ENCODE measurements around the gene TOX3.

Gene TOX3

DNA sequence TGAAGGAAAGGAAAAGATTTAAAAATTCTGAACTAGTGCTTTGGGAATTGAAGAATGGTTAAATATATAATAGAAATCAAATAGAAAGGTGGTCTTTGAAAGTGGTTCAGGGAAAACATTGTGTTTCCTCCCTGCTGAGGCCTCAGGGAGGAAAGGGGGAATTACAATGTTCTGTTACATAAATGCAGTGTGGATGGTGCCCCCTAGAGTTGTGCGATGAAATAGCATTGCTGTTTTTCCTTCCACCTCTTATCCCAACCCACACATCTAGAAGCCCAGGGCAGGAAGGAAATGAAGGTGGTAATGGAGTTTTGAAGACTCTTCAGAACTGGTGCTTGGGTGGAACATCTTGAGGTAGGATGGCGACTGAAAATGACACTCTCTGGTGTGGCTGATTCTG is 6.4 kb upstream of the TOX3 start:
- H3K9me3 Mint-ChIP-seq, result peaks cover 5% of the 10 kb centered on the region

DNA sequence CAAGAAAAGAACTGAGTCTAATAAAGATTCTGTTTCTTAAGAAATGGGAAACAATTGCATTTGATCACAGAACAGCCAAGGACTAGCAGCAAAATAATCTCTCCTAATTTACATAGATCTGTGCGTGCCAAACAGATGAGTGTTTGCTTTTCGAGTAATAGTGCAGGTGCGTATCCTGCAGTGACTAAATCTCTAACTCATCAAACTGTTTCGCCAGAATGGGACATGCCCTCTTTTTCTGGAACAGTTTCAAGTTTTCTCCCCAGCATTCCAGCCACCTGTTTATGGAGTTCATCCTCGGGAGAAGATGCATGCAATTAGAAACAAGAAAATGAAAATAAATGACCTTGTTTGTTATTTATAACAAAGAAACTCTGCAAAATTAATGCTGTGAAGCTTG is 5.7 kb upstream of the TOX3 start:
- H3K27ac Mint-ChIP-seq, result no peak overlapping the region
- H3K4me3 Mint-ChIP-seq, result no peak overlapping the region
- no peak for DNase-seq
- H3K9me3 Mint-ChIP-seq, result peaks cover 5% of the 10 kb centered on the region
- no peaks in the 10 kb centered on the region for H3K36me3 Mint-ChIP-seq (ENCODE audit: low read depth)
- H3K27me3 Mint-ChIP-seq, result peaks cover 24% of the 10 kb centered on the region
- H3K4me1 Mint-ChIP-seq (ENCODE audit: low read depth), result peaks cover 1% of the 10 kb centered on the region

More for the DNA sequence above, 6.4 kb upstream of the TOX3 start:
- Mint-ChIP-seq H3K4me3 (no peak overlapping the region), H3K27me3 (peaks cover 17% of the 10 kb centered on the region), H3K27ac (no peak overlapping the region), H3K4me1 (ENCODE audit: low read depth) (no peaks in the 10 kb centered on the region), H3K36me3 (ENCODE audit: low read depth) (no peaks in the 10 kb centered on the region)
- DNase-seq, result no peak

- Mint-ChIP-seq H3K4me3 (no peak overlapping the region), H3K9me3 (peaks cover 8% of the 10 kb centered on the region), H3K27ac (no peak overlapping the region), H3K36me3 (ENCODE audit: low read depth) (no peaks in the 10 kb centered on the region), H3K27me3 (peaks cover 50% of the 10 kb centered on the region), H3K4me1 (ENCODE audit: low read depth) (peaks cover 8% of the 10 kb centered on the region)
- DNase-seq, result no peak
These were observed 2.2 kb upstream of the TOX3 start for GRCh38 chr16:52549011-52549692.

DNA sequence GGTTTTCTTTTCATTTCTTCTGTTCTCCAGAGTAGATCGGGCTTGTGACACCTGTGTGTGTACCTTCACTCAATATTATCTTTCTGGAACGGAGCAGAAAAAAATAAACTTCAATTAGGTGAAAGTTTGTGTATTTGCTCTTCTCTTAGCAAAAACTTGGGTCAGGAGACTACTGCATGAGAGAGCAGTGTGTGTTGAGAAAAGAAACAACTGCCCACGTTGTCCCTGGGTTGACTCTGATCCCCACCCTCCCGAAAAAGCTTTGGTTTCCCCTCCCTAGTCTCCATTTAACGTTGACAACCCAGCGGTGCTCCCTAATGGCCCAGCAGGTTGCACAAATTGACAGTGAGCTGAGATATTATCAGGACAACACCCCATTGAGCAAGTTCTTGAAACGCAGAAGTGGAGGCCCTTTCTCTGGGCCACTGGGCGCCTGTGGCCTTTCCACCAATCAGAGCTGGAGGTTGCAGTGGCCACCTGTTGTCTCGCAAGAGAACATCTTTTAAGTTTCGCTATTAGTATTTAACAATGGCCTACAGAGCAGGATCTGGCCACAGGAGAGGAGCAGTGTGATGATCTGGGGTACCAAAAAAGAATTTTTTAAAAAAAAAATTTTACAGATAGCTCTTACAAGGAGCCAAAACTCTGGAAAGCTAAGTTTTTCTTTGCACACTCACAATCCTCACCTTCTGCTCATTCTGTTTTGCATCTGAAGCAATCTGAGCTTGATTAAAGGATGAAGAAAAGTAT is 1.5 kb upstream of the TOX3 start:
- DNase-seq, result no peak
- H3K4me3 Mint-ChIP-seq, result no peak overlapping the region
- H3K9me3 Mint-ChIP-seq, result peaks cover 3% of the 10 kb centered on the region
- no peaks in the 10 kb centered on the region for H3K36me3 Mint-ChIP-seq (ENCODE audit: low read depth)
- H3K4me1 Mint-ChIP-seq (ENCODE audit: low read depth), result peaks cover 8% of the 10 kb centered on the region
- no peak overlapping the region for H3K27ac Mint-ChIP-seq
- peaks cover 55% of the 10 kb centered on the region for H3K27me3 Mint-ChIP-seq

DNA sequence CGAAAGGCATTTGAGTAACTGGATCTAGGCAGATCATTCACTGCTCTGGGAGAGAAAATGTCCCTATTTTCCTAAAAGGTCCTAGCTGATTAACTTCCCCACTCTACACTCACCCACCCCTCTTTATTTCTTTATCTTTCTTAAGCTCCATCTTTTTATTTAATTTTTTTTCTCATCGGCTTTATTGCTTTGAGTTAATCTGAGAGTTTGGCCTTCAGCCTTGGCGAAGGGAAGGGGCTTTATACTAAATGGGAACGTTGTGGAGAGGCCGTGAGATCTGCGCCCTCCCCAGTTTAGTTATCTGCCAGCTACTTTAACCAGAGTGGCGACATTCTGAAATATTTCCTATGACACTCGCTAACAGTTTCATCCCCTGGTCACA is 882 bp upstream of the TOX3 start:
- Mint-ChIP-seq H3K9me3 (peaks cover 3% of the 10 kb centered on the region), H3K4me1 (ENCODE audit: low read depth) (peaks cover 8% of the 10 kb centered on the region), H3K27ac (no peak overlapping the region), H3K27me3 (peaks cover 55% of the 10 kb centered on the region), H3K36me3 (ENCODE audit: low read depth) (no peaks in the 10 kb centered on the region), H3K4me3 (no peak overlapping the region)
- no peak for DNase-seq

- H3K4me1 Mint-ChIP-seq (ENCODE audit: low read depth), result peaks cover 8% of the 10 kb centered on the region
- no peak for DNase-seq
- H3K36me3 Mint-ChIP-seq (ENCODE audit: low read depth), result no peaks in the 10 kb centered on the region
- peaks cover 59% of the 10 kb centered on the region for H3K27me3 Mint-ChIP-seq
- no peak overlapping the region for H3K4me3 Mint-ChIP-seq
- peaks cover 3% of the 10 kb centered on the region for H3K9me3 Mint-ChIP-seq
- H3K27ac Mint-ChIP-seq, result no peak overlapping the region
These were observed 496 bp downstream of the TOX3 start for GRCh38 chr16:52546291-52547003.

GRCh38 chr16:52545898-52546266 is 1.1 kb downstream of the TOX3 start:
- Mint-ChIP-seq H3K9me3 (peaks cover 3% of the 10 kb centered on the region), H3K36me3 (ENCODE audit: low read depth) (no peaks in the 10 kb centered on the region), H3K4me1 (ENCODE audit: low read depth) (peaks cover 8% of the 10 kb centered on the region), H3K27me3 (peaks cover 59% of the 10 kb centered on the region), H3K27ac (no peak overlapping the region), H3K4me3 (no peak overlapping the region)
- no peak for DNase-seq

DNA sequence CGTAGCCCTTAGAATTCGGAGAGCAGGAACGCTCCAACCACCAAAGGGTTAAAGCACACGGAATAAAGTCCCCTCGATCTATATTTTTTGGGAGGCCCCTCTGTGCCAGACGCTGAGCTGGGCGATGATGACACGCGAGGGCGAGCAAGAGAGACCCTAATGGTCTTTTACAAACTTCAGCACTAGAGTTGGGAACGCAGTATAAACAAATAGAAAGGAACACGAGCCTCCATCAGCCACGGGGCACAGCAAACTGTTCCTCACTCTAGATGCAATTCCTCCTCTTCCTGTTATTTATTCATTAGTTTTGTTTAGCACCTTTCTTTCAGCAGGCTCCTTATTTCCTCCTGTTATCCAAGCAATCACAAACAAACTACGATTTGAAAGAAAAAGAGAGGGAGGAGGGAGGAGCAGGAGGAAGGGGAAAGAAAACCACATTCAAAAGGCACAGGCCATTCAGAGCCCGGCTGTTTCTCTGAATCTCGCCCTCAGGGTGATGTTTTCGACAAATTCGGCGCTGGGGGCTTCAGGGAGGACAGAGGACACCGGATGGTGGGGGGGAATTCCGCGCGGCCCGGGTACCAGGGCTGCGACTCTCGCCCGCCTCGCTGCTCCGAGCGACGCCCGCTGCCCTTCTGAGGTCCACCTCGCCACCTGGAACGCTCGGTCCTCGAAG is 1.6 kb downstream of the TOX3 start:
- DNase-seq, result no peak
- no peak overlapping the region for H3K27ac Mint-ChIP-seq
- H3K4me1 Mint-ChIP-seq (ENCODE audit: low read depth), result peaks cover 8% of the 10 kb centered on the region
- H3K9me3 Mint-ChIP-seq, result peaks cover 3% of the 10 kb centered on the region
- H3K36me3 Mint-ChIP-seq (ENCODE audit: low read depth), result no peaks in the 10 kb centered on the region
- no peak overlapping the region for H3K4me3 Mint-ChIP-seq
- peaks cover 59% of the 10 kb centered on the region for H3K27me3 Mint-ChIP-seq

- peaks cover 8% of the 10 kb centered on the region for H3K4me1 Mint-ChIP-seq (ENCODE audit: low read depth)
- peaks cover 54% of the 10 kb centered on the region for H3K27me3 Mint-ChIP-seq
- no peak for DNase-seq
- H3K36me3 Mint-ChIP-seq (ENCODE audit: low read depth), result no peaks in the 10 kb centered on the region
- no peak overlapping the region for H3K4me3 Mint-ChIP-seq
- peaks cover 4% of the 10 kb centered on the region for H3K9me3 Mint-ChIP-seq
- H3K27ac Mint-ChIP-seq, result no peak overlapping the region
These were observed 2.2 kb downstream of the TOX3 start for GRCh38 chr16:52544703-52545102.

DNA sequence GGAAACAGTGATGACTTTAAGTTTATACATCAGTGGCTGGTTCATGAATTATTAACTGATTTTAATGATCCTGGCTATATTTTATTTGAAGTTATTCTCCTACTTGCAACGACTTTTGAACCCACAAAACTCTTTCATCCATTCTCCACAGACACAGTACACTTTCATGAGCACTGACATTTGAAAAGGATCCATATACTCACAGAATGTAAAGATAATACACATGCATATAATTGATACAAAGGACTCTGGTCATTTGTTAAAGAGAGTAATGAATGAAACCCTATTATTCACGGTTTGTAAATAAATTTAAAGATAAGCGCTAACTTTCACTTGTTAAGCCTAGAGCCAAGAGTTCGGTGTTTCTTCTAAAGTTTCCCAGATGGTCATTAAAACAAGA is 3.3 kb downstream of the TOX3 start:
- H3K4me1 Mint-ChIP-seq (ENCODE audit: low read depth), result peaks cover 8% of the 10 kb centered on the region
- no peak overlapping the region for H3K27ac Mint-ChIP-seq
- DNase-seq, result no peak
- peaks cover 45% of the 10 kb centered on the region for H3K27me3 Mint-ChIP-seq
- no peaks in the 10 kb centered on the region for H3K36me3 Mint-ChIP-seq (ENCODE audit: low read depth)
- H3K4me3 Mint-ChIP-seq, result no peak overlapping the region
- peaks cover 6% of the 10 kb centered on the region for H3K9me3 Mint-ChIP-seq

GRCh38 chr16:52540910-52541309 is 6.0 kb downstream of the TOX3 start:
- no peak overlapping the region for H3K4me3 Mint-ChIP-seq
- peaks cover 26% of the 10 kb centered on the region for H3K27me3 Mint-ChIP-seq
- no peaks in the 10 kb centered on the region for H3K36me3 Mint-ChIP-seq (ENCODE audit: low read depth)
- no peak for DNase-seq
- peaks cover 4% of the 10 kb centered on the region for H3K9me3 Mint-ChIP-seq
- peaks cover 4% of the 10 kb centered on the region for H3K4me1 Mint-ChIP-seq (ENCODE audit: low read depth)
- no peak overlapping the region for H3K27ac Mint-ChIP-seq

- Mint-ChIP-seq H3K9me3 (peaks cover 5% of the 10 kb centered on the region), H3K27me3 (peaks cover 9% of the 10 kb centered on the region), H3K4me1 (ENCODE audit: low read depth) (no peaks in the 10 kb centered on the region), H3K36me3 (ENCODE audit: low read depth) (no peaks in the 10 kb centered on the region), H3K27ac (no peak overlapping the region), H3K4me3 (no peak overlapping the region)
- no peak for DNase-seq
These were observed 7.8 kb downstream of the TOX3 start for GRCh38 chr16:52539191-52539590.

- Mint-ChIP-seq H3K27me3 (peaks cover 5% of the 10 kb centered on the region), H3K9me3 (peaks cover 5% of the 10 kb centered on the region)
These were observed 8.4 kb downstream of the TOX3 start for GRCh38 chr16:52538511-52538910.

DNA sequence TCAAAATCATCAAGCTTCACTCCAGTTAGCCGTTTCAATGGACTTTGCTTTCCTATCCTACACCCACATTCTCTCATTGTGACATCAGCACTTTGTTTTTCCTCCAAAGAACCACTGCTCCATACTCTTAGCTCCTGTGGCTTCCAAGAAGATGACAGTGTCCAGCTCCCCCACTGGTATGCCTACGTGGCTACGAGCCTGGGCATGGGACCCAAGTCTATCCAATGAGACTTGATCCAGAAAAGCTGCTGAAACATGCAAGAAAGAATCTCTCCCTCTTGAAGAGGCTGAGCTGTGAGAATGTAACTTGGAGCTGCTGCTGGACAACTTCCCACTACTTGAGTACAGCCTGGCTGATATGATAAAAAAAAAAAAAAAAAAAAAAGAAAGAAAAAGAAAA is 9.4 kb downstream of the TOX3 start:
- H3K4me3 Mint-ChIP-seq, result no peak overlapping the region
- peaks cover 5% of the 10 kb centered on the region for H3K9me3 Mint-ChIP-seq
- no peaks in the 10 kb centered on the region for H3K36me3 Mint-ChIP-seq (ENCODE audit: low read depth)
- no peak for DNase-seq
- H3K27me3 Mint-ChIP-seq, result peaks cover 1% of the 10 kb centered on the region
- H3K4me1 Mint-ChIP-seq (ENCODE audit: low read depth), result no peaks in the 10 kb centered on the region
- no peak overlapping the region for H3K27ac Mint-ChIP-seq

More at GRCh38 chr16:52538511-52538910, 8.4 kb downstream of the TOX3 start:
- H3K4me3 Mint-ChIP-seq, result no peak overlapping the region
- H3K36me3 Mint-ChIP-seq (ENCODE audit: low read depth), result no peaks in the 10 kb centered on the region
- H3K27ac Mint-ChIP-seq, result no peak overlapping the region
- DNase-seq, result no peak
- H3K4me1 Mint-ChIP-seq (ENCODE audit: low read depth), result no peaks in the 10 kb centered on the region
